ENCODE results near the gene ADAMTS9. TPM values are rescaled to one million over a fixed set of nuclear protein-coding genes. Genes with fewer than 3 reads are reported as not detected.
"Not testable (repeated sequence)": the region's sequence is repeated elsewhere in the genome, so short reads cannot be mapped to it uniquely, and the experiment has no call there.

ADAMTS9 gene
- total RNA-seq, 1 donor from 2014 or later, result 15.4 TPM

DNA sequence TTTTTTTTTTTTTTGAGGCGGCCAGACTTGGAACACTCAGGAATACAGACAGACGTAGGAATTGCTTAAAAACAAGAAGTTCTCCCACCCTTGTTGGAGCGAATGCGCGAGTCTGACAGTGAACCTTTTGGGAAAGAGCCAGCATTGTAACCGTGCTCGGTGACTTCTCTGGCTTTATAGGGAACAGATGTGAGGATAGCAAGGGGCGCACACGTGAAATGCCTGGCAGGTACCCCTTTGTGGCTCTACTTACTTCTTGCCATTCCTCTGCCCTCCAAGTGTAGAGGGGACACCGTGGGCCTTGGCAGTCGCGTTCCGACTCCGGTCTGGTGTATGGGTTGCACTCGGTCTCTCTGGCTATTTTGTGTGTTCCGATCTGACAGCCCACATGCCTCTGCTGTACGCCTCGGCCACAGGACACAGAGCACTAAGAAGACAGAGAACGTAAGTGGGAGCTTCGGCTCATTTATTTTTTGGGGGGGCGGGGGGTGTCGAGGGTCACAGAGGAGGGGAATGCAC lies 126.4 kb downstream of the ADAMTS9 start:
- intact Hi-C loops (cut with DNase I), result no loop called here

DNA sequence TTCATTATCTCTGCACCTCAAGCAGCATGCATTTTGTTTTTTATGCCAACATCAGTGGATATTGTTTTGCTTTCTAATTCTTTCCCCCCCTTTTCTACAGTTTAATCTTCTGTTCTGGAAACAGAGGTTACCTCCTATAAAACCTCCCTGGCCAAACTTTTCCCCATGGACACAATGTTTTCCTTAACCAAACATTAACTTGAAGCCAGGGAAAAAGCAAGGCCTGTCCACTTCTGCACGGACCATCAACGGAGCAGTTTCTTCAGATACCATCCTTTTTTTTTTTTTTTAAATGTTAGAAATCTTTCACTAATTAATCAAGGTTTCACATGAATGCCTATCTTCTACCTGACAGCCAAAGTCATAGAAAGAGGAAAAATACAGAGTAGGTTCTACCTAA lies 127.0 kb downstream of the ADAMTS9 start:
- intact Hi-C loops (cut with DNase I), result no loop called here
- ATAC-seq (ENCODE audit: poor library complexity), result peak; percentile 29

More for the DNA sequence above, 126.4 kb downstream of the ADAMTS9 start:
- peak; percentile 43 for ATAC-seq (ENCODE audit: poor library complexity)
- DNase-seq, result no peak

DNA sequence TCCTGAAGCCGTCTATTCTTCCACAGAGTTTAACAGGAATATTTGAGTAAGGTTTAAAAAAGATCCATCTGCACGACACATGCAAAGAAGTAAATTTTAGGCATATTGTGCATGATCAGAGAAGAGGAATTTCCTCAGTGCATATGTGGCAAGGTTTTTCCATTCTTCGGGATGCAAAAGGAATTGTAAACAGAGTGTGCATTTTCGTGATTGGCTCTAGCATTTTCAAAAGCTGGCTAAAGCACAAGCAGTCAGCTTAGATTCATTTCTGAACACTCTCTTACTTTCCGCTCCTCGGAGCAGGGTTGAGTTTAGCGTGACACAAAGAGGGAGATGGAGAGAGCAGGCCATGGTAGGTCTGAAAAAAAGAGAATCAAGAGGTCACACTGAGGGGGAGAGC lies 128.2 kb downstream of the ADAMTS9 start:
- intact Hi-C loops (cut with DNase I), result no loop called here
- ATAC-seq (ENCODE audit: poor library complexity), result no peak
- DNase-seq, result no peak

More for the DNA sequence above, 127.0 kb downstream of the ADAMTS9 start:
- DNase-seq, result no peak

DNA sequence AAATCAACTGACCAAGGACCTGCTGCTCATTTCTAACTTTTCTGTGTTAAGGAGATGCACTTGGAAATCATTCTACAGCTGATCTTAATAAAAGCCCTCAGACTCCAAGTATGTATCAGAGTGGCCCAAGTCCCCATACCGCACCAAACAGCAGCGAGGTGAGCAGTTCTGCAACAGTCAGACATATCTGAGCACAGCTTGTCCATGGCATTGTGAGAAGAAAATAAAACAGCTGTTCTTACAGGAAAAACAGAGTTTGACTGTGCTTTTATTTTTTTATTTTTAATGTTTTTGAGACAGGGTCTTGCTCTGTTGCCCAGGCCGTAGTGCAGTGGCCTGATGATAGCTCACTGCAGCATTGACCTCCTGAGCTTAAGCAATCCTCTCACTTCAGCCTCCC lies 131.8 kb downstream of the ADAMTS9 start:
- intact Hi-C loops (cut with DNase I), result no loop called here
- no peak for ATAC-seq (ENCODE audit: poor library complexity)
- no peak for DNase-seq

DNA sequence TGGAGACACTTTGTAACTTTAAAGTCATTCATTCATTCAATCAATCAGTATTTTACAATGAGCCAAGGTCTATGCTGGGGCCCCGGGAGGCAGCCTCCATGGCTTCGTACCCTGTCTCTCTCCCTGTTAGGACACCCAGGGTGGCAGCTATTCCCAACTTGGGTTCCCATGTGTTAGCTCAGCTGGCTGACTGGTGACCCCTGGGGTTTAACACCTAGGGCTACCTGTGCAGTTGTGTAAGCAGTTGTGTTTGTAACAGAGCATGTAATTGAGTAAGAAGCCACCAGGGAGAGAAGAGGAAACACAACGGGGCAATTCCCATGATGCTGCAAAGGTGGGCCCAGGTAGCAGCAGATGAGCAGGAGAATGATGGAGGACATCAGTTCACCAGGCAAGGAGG lies 132.4 kb downstream of the ADAMTS9 start:
- ATAC-seq (ENCODE audit: poor library complexity), result no peak
- no peak for DNase-seq
- intact Hi-C loops (cut with DNase I), result no loop called here

DNA sequence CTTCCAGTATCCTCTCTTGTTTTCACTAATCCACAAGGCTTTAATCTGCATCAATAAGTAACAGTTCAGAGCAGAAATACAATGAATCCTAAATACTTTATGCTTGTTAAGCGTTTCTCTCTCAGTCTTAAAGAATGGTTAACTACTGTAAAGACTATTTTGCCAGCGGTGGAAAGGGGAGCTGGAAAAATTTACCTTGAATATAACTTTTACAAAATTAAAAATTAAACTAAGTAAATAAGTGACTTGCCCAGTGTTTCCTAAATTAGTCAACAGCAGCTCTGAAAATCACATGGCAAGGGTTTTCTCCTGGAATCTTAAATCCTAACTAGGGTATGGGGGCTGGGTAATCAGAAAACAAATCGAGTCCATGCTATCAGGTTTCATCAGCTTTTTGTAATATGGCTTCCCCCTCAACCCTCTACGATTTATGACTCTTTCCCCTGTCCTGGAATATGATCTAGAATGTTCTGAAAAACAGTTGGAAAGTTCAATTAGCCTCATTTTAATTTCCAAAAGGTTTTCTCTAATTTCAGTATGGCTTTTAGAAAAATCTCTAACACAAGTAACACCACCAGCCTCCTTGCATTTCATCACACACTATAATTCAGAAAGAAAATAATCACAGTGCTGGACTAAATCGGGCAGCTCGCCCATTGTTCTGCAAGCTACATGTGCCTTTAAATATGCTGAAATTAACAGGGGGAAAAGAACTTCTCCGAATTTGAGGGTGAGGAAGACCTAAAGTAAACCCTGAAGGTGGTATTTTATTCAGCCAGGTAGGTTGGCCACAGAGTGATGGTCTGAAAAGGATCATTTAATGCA lies 133.5 kb downstream of the ADAMTS9 start:
- no peak for DNase-seq
- intact Hi-C loops (cut with DNase I), result no loop called here
- no peak for ATAC-seq (ENCODE audit: poor library complexity)

DNA sequence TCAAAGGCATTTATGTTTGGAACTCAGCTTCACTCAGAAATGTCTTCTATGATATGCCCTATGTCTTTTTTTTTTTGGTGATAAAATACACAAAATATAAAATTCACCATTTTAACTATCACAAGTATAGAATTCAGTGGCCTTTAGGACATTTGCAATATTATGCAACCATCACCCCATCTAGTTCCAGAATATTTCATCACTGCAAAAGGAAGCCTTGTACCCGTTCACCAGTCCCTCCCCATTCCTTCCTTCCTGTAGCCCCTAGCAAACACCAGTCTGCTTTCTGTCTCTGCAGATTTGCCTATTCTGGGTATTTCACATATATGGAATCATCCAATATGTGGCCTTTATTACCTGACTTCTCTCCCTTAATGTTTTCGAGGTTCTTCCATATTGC lies 134.8 kb downstream of the ADAMTS9 start:
- ATAC-seq (ENCODE audit: poor library complexity) (no peak), DNase-seq (no peak)
- intact Hi-C loops (cut with DNase I), result no loop called here

DNA sequence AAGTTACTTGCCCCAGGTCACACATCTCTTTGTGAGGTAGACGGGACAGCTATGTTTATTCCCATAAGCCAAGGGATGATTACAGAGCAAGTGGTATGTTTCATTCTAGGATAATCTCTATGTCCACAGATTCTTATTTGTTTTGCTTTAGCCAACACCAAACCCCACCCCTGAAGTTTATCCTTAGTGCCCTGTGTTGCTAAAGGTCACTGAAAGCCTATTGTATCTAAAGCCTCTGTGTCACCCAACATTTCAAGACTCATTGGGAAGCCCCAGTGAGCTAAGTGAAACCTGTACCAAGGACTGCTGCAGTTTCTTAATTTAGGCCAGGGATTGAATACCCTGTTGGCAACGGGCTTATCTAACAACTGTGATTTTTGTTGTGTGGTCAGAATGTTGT lies 135.6 kb downstream of the ADAMTS9 start:
- ATAC-seq (ENCODE audit: poor library complexity), result no peak
- intact Hi-C loops (cut with DNase I), result no loop called here
- no peak for DNase-seq

DNA sequence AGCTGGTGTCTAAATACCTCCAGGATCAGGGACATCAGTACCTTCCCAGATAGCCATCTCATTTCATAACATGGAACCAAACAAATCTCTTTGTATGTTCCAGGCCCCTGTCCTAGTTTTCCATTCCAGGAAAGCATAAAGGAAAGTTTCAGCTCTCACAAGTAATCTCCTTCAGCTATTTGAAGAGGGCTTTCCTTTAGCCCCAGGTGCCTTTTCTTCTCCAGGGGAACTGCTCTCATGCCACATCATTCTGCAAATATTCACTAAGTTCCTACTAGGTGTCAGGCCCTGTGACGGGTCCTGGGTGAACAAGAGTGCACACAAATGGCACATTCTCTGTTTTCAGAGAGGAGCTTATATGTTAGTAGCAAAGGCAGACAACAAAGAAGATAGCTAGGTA lies 136.1 kb downstream of the ADAMTS9 start:
- DNase-seq, result no peak
- intact Hi-C loops (cut with DNase I), result no loop called here
- no peak for ATAC-seq (ENCODE audit: poor library complexity)

DNA sequence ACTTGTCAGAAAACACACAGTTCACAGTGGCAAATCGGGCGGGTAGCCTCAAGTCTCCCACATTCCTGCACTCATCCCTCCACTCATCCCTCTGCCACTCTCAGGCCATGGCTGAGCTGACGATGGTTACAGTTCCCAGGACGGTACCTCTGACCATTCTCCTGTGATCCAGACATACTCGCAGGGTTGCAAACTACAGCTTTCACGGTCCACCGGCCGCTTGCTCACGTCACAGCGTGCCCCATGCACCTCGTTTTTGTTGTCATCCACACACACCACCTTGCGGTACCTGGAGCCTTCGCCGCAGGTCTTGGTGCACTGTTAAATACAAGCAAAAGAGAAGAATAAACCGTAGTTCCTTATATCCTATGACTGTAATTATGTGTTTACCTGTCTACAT lies 137.1 kb downstream of the ADAMTS9 start:
- no peak for ATAC-seq (ENCODE audit: poor library complexity)
- intact Hi-C loops (cut with DNase I), result no loop called here

DNA sequence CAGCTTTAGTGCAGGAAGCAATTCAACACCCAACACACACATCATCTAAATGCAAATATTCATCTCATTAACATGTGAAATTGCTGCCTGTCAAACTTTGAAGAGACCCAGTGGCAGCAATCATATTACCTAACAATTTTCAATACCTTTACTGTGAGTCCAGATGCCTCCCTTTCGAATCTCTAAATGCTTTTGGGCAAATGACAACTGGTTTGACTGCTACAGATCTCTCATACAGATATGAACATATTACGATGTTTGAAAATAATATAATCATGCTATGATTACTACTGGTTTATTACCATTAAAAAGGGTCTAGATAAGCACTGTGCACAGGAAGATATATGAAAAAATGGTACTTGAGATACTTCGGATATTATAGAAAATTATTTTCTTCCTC lies 137.9 kb downstream of the ADAMTS9 start:
- ATAC-seq (ENCODE audit: poor library complexity) (no peak), DNase-seq (no peak)
- intact Hi-C loops (cut with DNase I), result no loop called here

More for the DNA sequence above, 137.1 kb downstream of the ADAMTS9 start:
- no peak for DNase-seq

DNA sequence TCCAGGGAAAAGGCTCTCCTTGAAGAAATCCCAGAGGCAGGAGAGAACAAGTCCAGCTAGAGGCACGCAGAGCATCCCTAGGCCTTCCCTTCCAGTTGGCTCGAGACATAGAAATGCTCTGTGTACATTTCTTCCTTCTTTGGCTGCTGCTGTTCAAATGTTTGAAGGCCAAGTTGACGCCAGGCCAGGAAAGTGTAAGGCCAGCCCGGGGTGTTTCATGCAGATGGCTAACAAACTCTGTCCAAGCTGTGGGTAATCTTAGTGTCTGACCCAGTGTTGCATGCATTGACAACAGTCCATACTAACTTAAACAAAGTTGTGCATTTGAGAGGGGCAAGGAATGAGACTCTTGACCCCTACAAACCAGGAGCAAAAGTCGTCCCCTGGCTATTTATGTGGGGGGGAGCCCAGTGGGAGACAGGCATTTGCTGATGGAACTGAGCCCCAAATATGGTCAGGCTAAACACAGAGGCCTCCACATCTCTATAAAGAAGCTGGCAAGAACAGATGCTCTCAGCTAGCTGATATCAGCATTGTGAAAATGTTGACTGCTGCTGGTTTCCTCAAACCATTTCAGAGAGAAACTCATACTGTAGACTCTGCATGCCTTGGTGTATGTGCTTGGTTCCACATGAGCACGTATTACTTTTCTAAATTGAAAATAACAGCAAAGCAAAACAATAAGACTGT lies 139.5 kb downstream of the ADAMTS9 start:
- ATAC-seq (ENCODE audit: poor library complexity) (peak; percentile 94), DNase-seq (peak; percentile 77)
- intact Hi-C loops (cut with DNase I), result no loop called here

DNA sequence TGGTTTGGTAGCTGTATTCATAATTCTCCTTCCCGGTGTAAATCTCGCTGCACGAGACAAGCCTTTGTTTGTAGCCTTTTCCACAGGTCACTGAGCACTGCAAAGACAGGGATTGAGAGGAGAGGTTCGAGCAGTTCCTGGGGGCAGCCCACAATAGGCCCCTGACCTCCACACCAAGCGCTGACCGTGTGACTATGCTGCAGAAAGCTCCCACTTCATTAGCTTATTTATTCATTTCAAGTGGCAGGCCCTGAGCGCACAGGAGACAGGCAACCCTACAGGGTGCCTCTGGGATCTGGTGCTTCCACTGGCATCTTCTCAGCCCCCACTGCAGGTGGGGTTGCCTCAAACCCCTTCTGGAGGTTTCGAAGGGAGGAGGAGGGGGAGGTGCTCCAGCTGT lies 140.9 kb downstream of the ADAMTS9 start:
- DNase-seq (no peak), ATAC-seq (ENCODE audit: poor library complexity) (no peak)
- intact Hi-C loops (cut with DNase I), result no loop called here

DNA sequence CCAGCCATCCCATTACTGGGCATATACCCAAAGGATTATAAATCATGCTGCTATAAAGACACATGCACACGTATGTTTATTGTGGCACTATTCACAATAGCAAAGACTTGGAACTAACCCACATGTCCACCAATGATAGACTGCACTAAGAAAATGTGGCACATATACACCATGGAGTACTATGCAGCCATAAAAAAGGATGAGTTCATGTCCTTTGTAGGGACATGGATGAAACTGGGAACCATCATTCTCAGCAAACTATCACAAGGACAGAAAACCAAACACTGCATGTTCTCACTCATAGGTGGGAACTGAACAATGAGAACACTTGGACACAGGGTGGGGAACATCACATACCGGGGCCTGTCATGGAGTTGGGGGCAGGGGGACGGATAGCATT lies 142.6 kb downstream of the ADAMTS9 start:
- intact Hi-C loops (cut with DNase I); DNase-seq; ATAC-seq (ENCODE audit: poor library complexity): not testable (repeated sequence)

DNA sequence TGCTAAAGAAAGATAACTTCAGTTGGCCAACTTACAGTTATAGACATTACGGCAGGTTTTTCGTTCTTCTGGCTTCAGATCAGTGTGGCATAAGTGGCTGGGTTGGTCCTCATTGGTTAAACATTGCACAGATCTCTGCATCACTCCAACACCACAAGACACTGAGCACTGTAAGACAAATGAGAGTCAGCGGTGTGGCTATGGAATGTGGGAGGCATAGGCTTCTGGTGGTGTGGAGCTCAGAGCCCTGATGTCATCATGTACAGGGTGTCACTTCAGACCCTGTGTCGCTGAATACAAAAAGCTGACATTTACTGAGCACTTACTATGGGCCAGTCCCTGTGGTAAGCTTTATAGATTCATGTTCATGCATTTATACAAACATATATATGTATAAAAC lies 146.0 kb downstream of the ADAMTS9 start:
- DNase-seq, result no peak
- no peak for ATAC-seq (ENCODE audit: poor library complexity)
- intact Hi-C loops (cut with DNase I), result no loop called here

DNA sequence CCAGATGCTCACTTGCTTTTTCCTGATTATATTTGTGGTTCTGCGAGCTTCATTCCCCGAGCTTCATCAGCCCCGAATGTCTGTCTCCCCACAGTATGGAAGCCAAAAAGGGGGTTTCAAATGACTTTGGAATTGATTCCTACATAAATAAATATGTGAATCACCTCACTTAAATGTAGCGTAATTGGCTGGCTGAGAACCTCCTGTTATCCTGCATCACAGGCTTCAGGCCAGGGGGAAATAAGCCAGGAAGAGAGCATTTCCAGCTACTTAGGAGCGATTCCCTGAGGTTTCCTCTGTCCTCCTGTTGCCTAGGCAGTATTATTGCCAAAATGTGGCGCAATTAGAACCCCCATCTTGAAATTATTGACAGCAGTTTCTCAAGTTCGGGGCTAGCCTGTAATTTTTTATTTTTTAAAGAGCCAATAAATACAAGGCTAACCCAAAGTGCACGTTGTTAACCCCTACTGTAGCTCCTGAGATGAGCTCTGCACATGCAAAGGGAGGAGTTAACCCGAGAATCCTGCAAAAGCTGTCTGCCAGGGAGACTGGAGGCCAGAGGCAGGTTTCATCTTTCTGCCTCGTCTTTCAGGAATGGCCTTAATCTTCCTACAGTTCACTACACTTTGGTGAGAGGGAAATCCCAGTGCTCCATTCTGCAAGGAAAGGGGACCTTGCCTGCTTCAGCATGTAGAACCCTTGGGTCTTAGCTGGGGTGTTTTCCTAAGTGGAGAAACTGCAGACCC lies 148.2 kb downstream of the ADAMTS9 start:
- intact Hi-C loops (cut with DNase I), result loop anchor here (10.0 kb wide), 3 partner anchors 125 to 885 kb away; no protein-coding TSS in a partner anchor
- ATAC-seq (ENCODE audit: poor library complexity) (peak; percentile 86), DNase-seq (peak; percentile 52)

DNA sequence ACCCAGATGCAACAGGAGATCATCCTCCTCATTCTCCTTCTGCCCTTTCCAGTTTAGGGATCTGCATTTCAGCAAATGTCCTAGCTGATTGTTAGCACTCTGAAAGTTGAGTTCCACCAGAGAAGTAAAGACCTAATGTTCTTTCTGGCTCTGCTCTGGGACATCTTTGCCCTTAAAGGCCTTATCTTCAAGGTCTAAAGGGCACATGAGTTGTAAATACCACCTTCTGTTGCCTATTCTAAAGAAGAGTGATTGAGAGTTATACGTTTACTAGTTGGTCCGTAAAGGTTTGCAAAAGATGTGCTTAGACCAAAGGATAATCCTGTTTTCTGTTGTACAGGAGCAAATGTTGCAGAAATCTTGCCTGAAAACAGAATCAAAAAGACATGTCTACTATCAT lies 151.6 kb downstream of the ADAMTS9 start:
- ATAC-seq (ENCODE audit: poor library complexity) (no peak), DNase-seq (no peak)
- intact Hi-C loops (cut with DNase I), result loop anchor here (10.0 kb wide), 3 partner anchors 129 to 889 kb away; no protein-coding TSS in a partner anchor

DNA sequence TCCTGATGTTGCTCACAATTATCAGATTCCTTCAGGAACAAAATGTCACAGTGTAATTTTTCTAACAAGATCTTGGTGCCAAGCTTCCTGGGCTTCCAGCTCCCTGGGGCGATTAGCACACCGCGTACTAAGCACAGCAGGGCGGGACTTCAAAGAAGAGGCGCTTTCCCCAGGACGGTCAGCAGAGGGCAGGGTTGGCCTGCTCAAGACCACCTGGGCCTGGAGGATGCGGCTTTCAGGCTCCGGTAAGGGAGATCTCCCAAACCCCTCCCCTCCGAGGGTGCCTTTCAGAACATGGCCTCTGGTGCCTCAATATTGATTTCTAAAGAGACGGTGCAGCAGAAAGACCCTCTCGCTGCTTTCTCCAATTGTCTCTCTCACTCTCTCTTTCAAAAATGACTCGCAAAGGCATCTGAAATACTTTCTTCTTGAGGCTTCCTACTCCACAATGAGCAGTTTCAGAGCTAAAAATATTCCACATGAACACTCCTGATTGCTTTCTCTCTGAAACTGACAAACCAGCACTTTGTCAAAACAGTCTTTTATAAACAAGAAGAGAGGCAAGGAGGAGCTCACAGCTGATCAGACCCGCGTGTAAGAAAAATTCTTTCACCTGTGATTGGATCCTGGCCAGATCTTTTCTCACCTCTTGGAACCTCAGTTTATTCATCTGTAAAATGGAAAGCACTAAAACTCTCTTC lies 154.0 kb downstream of the ADAMTS9 start:
- ATAC-seq (ENCODE audit: poor library complexity) (peak; percentile 97), DNase-seq (peak; percentile 89)
- intact Hi-C loops (cut with DNase I), result loop anchor here (5.0 to 10.0 kb wide), 4 partner anchors 131 to 891 kb away; no protein-coding TSS in a partner anchor
